Left ventricle myocardium inferior (tissue), 1 donor: ENCODE measurements around the gene DNAJC13. TPM values are rescaled to one million over a fixed set of nuclear protein-coding genes. Genes with fewer than 3 reads are reported as not detected.
A peak's percentile ranks its signal among the peaks of the same experiment; 100 is the strongest.

Experiments used
- DNase-seq: peaks from one replicate; pipeline ENCODE4 v3.0.0-alpha.2; 2020
- H3K27ac ChIP-seq: fragments of 200-600 bp; replicated peaks from 2 replicates; pipeline ENCODE4 v1.8.0; 2021
- H3K27me3 ChIP-seq: fragments of 200-600 bp; 2 replicates; pipeline ENCODE4 v1.8.0; 2021; ENCODE audit warnings: low read depth
- H3K36me3 ChIP-seq: fragments of 200-600 bp; 2 replicates; pipeline ENCODE4 v1.8.0; 2021
- H3K4me1 ChIP-seq: fragments of 200-600 bp; 2 replicates; pipeline ENCODE4 v1.8.0; 2021
- H3K4me3 ChIP-seq: fragments of 200-600 bp; 2 replicates; pipeline ENCODE4 v1.8.0; 2021; ENCODE audit warnings: mild to moderate bottlenecking, moderate library complexity
- H3K9me3 ChIP-seq: fragments of 200-600 bp; replicated peaks from 2 replicates; pipeline ENCODE4 v1.8.0; 2021
- intact Hi-C: fragments of 100-400 bp; cut with micrococcal nuclease; formaldehyde crosslinking; loops from one replicate; pipeline ENCODE4 v1.11.0; 2022
- total RNA-seq: library from RNA; stranded (reverse); fragmentation: NEBNext Ultra II Directional; extraction: Animal tissue kit (Norgen Biotek cat#: 25700); gene quantifications from one replicate; pipeline ENCODE4 v1.2.1, GENCODE V29; 2021
- TF ChIP-seq, protein P1 (sequence below): fragments of 200-600 bp; IDR thresholded peaks from 2 replicates; pipeline ENCODE4 v1.8.0; 2021; ENCODE audit warnings: antibody characterized with exemption, mild to moderate bottlenecking, borderline replicate concordance
- donor health status: DM: no; HTN: yes; CAD: no; lungs with severe emphysema.

The DNAJC13 gene
- total RNA-seq, 1 donor from 2014 or later: 31.0 TPM

DNA sequence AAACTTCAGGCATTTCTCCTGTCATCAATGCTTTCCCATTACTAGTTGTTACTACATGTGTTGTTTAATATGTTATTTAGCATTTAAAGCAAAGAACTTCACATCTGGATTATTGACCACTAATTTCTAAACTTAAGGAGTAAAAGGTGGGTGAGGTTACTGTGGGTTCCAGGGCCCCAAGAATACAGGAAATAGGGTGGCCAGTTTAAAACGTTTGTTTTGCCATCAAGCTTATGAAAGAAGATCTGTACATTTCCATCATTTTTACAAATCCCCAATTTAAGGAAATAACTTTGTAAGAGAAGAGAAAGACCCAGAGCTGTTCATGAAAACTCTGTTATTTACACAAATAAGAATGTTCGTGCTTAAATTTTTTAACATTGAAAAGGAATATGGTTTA lies 125.3 kb downstream of the DNAJC13 start:
- intact Hi-C loops: no loop called here
- no peak for DNase-seq
- Histone ChIP-seq H3K27ac (no peak overlapping the region), H3K36me3 (peaks cover 45% of the 10 kb centered on the region), H3K9me3 (no peaks in the 10 kb centered on the region), H3K4me1 (no peaks in the 10 kb centered on the region), H3K4me3 (no peak overlapping the region), H3K27me3 (no peaks in the 10 kb centered on the region)
- TF ChIP-seq, protein P1, sequence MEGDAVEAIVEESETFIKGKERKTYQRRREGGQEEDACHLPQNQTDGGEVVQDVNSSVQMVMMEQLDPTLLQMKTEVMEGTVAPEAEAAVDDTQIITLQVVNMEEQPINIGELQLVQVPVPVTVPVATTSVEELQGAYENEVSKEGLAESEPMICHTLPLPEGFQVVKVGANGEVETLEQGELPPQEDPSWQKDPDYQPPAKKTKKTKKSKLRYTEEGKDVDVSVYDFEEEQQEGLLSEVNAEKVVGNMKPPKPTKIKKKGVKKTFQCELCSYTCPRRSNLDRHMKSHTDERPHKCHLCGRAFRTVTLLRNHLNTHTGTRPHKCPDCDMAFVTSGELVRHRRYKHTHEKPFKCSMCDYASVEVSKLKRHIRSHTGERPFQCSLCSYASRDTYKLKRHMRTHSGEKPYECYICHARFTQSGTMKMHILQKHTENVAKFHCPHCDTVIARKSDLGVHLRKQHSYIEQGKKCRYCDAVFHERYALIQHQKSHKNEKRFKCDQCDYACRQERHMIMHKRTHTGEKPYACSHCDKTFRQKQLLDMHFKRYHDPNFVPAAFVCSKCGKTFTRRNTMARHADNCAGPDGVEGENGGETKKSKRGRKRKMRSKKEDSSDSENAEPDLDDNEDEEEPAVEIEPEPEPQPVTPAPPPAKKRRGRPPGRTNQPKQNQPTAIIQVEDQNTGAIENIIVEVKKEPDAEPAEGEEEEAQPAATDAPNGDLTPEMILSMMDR: no peak

DNA sequence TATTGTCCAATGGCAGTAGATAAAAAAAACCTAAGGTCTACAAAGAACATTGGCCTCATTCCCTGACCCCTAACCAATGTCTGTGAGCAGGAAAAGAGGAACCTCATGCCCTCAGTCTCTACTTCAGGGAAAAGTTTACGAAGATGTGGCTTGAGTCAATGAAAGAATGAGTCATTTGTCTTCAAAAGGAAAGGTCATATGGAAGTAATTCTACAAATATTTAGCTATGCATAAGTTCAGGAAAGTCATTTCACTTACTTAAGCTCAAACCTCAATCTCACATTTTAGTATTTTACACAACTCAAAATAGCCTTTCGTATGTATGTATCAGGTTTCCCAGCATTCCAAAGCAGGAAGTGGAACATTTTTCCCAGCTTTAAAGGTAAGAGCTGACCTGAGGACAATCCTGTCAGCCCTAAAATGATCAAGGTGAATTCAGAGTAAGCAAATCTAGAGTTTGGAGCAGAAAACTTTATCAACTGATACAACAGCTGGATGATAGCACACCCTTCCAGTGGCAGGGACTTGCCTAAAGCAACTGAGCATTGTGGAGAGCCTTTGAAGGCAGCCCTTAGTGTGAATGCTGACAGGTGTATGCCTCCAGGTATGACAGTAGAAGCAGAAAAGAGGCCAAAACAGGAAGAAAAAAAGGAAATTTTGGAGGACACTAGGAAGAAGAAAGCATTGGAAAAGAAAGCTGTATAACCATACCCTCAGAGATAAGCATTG lies 125.9 kb downstream of the DNAJC13 start:
- TF ChIP-seq, protein P1: no peak
- Histone ChIP-seq H3K36me3 (peaks cover 40% of the 10 kb centered on the region), H3K27me3 (no peaks in the 10 kb centered on the region), H3K9me3 (no peaks in the 10 kb centered on the region), H3K4me1 (no peaks in the 10 kb centered on the region), H3K27ac (no peak overlapping the region), H3K4me3 (no peak overlapping the region)
- no peak for DNase-seq
- intact Hi-C loops: no loop called here

DNA sequence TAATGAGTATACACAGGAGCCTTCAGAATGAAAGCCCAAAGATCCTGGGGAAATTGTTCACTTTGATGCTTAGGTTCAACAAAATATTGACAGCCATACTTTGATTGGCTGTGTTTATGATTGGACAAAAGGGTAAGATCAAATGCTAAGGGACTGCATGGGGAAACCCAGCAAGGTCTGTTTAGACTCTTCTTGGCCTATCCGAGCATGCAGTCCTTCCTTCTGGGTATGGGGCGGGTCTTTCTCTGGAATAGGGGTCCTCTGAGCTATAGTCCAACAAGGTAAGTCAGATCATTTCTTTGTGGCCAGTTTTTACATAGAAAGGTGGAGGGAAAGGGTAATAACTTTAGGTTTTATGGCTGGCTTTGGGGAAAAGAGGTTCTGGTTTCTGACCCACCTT lies 126.8 kb downstream of the DNAJC13 start:
- H3K4me1 ChIP-seq: no peaks in the 10 kb centered on the region
- no peak for DNase-seq
- TF ChIP-seq, protein P1: no peak
- no peak overlapping the region for H3K27ac ChIP-seq
- intact Hi-C loops: no loop called here
- no peaks in the 10 kb centered on the region for H3K9me3 ChIP-seq
- no peak overlapping the region for H3K4me3 ChIP-seq
- H3K36me3 ChIP-seq: peaks cover 30% of the 10 kb centered on the region
- no peaks in the 10 kb centered on the region for H3K27me3 ChIP-seq

DNA sequence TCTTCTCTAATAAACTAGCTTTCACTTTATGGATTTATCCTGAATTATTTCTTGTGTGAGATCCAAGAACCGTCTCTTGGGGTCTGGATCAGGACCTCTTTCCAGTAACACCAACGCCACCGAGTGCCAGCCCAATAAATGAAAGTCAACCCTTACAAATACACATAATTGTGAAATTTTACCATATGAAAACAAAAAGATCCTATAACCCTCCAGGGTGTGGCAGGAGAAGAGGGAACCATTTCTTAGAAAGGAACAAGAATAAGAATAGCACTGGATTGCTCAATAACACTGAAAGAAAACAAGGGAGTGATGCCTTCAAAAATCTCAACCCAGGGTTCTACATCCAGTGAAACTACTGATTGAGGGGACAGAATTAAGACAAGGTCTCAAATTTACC lies 128.2 kb downstream of the DNAJC13 start:
- Histone ChIP-seq H3K27me3 (no peaks in the 10 kb centered on the region), H3K4me3 (no peak overlapping the region), H3K36me3 (peaks cover 17% of the 10 kb centered on the region), H3K9me3 (no peaks in the 10 kb centered on the region), H3K27ac (peak overlapping the region; percentile 0), H3K4me1 (peaks cover 10% of the 10 kb centered on the region)
- TF ChIP-seq, protein P1: no peak
- intact Hi-C loops: no loop called here
- no peak for DNase-seq

DNA sequence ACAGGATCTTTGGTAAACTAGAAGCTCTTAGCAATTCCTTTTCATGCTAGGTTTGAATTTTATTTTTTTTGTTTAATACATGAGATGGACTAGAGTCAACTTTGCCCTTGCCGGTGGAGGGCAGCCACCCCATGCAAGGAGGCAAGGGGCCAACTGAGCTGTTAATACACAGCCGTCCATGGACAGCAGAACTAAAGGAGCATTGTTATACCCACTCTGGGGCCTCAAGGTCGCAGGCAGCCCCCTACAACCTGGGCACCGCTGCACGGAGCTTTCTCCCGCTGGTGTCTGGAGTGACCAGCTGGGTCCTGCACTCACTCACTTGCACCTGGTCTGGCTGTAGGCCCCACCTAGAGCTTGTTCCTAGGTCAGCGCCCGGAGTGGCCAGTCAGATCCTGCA lies 131.9 kb downstream of the DNAJC13 start:
- no peak for DNase-seq
- intact Hi-C loops: no loop called here
- TF ChIP-seq, protein P1: no peak

More for the DNA sequence above, 131.9 kb downstream of the DNAJC13 start:
- H3K27ac ChIP-seq: no peak overlapping the region
- H3K9me3 ChIP-seq: no peaks in the 10 kb centered on the region
- H3K4me3 ChIP-seq: no peak overlapping the region
- peaks cover 27% of the 10 kb centered on the region for H3K4me1 ChIP-seq
- no peaks in the 10 kb centered on the region for H3K36me3 ChIP-seq
- no peaks in the 10 kb centered on the region for H3K27me3 ChIP-seq
